Amygdala (tissue), 56 donors: Measurements from ENCODE around the gene RCC1.
A peak's percentile ranks its signal among the peaks of the same experiment; 100 is the strongest.
"Not testable (repeated sequence)": the region's sequence is repeated elsewhere in the genome, so short reads cannot be mapped to it uniquely, and the experiment has no call there.

Experiments used
- DNase-seq, 56 donors: peaks; one replicate each; lab custom pipeline; 2025; lab: John Stamatoyannopoulos, UW

Gene RCC1

GRCh38 chr1:28581531-28582247, 75.8 kb downstream of the RCC1 start:
- DNase-seq: peak; percentile 34 to 97 (median 89)

DNA sequence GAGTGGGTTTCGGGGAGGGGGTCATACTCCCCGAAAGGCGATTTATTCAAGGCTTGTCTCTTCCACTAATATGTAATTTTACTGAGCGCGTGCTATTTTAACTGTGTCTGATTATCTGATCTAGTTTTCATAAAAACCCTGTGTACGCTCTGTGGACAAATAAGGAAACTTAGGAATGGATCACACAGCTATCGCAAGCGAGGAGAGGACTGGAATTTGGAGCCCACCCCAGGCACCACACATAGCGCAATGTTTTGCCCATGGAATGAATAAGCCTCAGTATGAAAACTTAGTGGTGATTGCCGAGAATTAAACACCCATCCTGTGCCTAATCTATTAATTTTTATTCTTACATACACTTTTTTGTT, 76.4 kb downstream of the RCC1 start:
- DNase-seq: no peak

DNA sequence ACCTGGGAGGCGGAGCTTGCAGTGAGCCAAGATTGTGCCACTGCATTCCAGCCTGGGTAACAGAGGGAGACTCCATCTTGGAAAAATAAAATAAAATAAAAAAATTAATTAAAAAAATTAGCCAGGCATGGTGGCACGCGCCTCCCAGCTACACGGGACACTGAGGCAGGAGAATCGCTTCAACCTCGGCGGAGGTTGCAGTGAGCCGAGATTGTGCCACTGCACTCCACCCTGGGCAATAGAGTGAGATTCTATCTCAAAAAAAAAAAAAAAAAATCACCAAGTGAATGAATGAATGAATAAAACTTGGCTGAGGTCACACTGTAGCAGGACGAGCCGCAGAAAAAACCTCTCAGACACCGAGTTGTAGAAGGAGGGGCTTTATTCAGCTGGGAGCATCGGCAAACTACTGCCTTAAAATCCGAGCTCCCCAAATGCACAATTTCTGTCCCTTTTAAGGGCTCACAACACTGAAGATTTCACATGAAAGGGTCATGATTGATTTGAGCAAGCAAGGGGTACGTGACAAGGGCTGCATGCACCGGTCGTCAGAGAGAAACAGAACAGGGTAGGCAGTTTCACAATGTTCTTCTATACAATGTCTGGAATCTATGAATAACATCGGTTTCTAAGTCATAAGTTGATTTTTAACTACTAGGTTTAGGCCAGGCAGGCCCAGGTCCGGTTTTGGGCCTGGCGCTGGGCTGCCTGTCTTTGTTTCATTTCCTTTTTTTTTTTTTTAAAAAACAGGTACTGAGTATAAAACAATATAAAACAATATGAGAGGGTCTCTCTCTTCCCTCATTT, 80.9 kb downstream of the RCC1 start:
- DNase-seq: not testable (repeated sequence)
